ENCODE measurements around the gene MGAT2.

DNA sequence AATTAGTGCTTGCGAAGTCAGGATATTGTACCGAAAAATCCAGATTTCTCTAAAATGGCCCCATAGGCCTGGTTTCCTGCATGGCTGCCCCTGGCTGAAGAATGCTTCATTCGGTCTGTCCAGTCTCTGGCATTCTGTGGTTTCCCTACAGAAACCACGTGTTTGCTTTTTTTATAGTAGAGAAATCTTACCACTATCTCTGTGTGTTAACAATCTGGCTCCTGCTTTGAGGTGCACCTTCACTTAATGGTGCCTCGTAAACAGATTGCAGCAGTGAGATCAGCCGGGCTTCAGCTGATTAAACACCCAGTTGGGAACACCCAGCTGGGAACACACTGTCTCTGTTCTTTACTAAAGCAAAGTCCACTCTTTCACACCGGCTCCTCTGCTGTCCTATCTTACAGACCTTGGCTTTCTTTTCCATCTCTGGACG, 21.1 kb downstream of the MGAT2 start:
- TF ChIP-seq CTCF (IDR thresholded peaks at IDR 0.05; ENCODE audit: low read depth, low read length, poor library complexity, severe bottlenecking), result no peak
- no peak for TF ChIP-seq EZH2phosphoT487 (IDR thresholded peaks at IDR 0.05; ENCODE audit: borderline replicate concordance, low read length)

All from DOHH2 (cell line).